ENCODE measurements around the gene DUSP1.

DNA sequence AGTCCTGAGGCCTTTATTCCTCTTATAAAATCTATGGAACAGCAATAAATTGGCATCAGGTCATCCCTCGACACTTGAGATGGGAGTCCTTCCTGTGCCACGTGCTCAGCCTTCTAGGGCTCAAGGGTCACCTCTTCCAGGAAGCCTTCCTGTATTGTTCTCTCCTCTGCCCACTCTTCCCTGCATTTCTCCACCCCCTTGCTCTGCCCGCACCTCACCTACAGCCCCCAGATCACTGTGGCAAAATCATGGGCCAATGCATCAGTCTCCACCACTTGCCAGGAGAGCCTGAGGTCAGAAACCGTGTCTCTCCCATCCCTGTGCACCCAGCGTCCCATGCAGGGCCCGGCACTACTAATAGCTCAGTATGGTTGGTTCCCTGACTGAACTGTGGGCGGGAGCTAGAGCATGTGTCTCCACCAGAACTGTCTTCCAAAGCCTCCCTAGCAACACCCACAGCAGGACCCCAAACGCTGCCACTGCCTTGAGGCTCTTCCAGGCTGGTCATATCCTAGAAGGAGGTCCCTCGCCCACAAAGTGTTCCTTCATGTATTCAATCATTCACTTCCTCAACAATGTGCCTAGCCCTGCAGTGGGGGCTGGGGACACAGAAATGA is 13.5 kb downstream of the DUSP1 start:
- TF ChIP-seq, protein P1, sequence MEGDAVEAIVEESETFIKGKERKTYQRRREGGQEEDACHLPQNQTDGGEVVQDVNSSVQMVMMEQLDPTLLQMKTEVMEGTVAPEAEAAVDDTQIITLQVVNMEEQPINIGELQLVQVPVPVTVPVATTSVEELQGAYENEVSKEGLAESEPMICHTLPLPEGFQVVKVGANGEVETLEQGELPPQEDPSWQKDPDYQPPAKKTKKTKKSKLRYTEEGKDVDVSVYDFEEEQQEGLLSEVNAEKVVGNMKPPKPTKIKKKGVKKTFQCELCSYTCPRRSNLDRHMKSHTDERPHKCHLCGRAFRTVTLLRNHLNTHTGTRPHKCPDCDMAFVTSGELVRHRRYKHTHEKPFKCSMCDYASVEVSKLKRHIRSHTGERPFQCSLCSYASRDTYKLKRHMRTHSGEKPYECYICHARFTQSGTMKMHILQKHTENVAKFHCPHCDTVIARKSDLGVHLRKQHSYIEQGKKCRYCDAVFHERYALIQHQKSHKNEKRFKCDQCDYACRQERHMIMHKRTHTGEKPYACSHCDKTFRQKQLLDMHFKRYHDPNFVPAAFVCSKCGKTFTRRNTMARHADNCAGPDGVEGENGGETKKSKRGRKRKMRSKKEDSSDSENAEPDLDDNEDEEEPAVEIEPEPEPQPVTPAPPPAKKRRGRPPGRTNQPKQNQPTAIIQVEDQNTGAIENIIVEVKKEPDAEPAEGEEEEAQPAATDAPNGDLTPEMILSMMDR (IDR thresholded peaks at IDR 0.05): no peak
- TF ChIP-seq POLR2AphosphoS5 (IDR thresholded peaks at IDR 0.05): no peak

Measured in transverse colon (tissue), 4 donors.